Upper lobe of right lung (tissue), 1 donor: ENCODE data around the gene LRRC10. TPM values are rescaled to one million over a fixed set of nuclear protein-coding genes. Genes with fewer than 3 reads are reported as not detected.

ENCODE experiments used
- ATAC-seq: fragments of 200-7000 bp; cut with Tn5 transposase; one replicate; pipeline ENCODE4 v1.9.1; 2020; ENCODE audit warnings: mild to moderate bottlenecking, moderate library complexity
- DNase-seq: peaks from one replicate; pipeline ENCODE4 v3.0.0-alpha.2; 2020
- H3K27ac ChIP-seq: fragments of 200-600 bp; one replicate; pipeline ENCODE4 v1.8.0; 2022
- H3K27me3 ChIP-seq: fragments of 200-600 bp; one replicate; pipeline ENCODE4 v1.8.0; 2022; ENCODE audit warnings: mild to moderate bottlenecking
- H3K36me3 ChIP-seq: fragments of 200-600 bp; one replicate; pipeline ENCODE4 v1.8.0; 2022
- H3K4me1 ChIP-seq: fragments of 200-600 bp; one replicate; pipeline ENCODE4 v1.8.0; 2022
- H3K4me3 ChIP-seq: fragments of 200-600 bp; one replicate; pipeline ENCODE4 v1.8.0; 2022; ENCODE audit warnings: mild to moderate bottlenecking
- H3K9me3 ChIP-seq: fragments of 200-600 bp; one replicate; pipeline ENCODE4 v1.8.0; 2022
- intact Hi-C: fragments of 100-400 bp; cut with DNase I; formaldehyde crosslinking; loops from one replicate; pipeline ENCODE4 v1.11.0; 2022
- total RNA-seq: library from RNA; stranded (reverse); fragmentation: NEBNext Ultra II Directional; extraction: Animal tissue kit (Norgen Biotek cat#: 25700); gene quantifications from one replicate; pipeline ENCODE4 v1.2.1, GENCODE V29; 2021
- TF ChIP-seq, protein P1 (sequence below): fragments of 200-600 bp; IDR thresholded peaks from one replicate; pipeline ENCODE4 v1.8.0; 2022; ENCODE audit warnings: antibody characterized with exemption
- donor health status: DM: no; HTN: yes; CAD: no; lungs with severe emphysema.

LRRC10 gene
- total RNA-seq, 1 donor from 2014 or later = not detected

DNA sequence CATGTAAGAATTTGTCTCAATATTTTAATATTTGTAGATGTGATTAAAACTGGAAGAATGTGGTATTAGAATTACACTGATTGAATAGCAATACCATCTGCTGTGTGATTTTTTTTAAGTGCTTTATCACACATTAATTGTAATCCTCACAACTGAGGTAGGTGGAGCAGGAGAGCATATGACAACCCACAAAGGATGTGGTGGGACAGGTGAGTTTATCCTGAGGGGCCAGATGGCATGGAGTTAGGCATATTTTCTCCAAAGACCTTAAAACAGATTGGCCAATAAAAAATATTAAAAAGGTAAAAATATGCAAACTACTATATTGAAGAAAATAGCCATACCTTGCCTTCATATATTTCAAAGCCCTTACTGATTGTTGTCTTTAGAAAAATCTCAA, 7.8 kb downstream of the LRRC10 start:
- H3K4me3 ChIP-seq = no peak overlapping the region
- H3K4me1 ChIP-seq = no peaks in the 10 kb centered on the region
- intact Hi-C loops = no loop called here
- H3K9me3 ChIP-seq = no peaks in the 10 kb centered on the region
- ATAC-seq (no peak), DNase-seq (no peak)
- peaks cover 55% of the 10 kb centered on the region for H3K36me3 ChIP-seq
- no peak overlapping the region for H3K27ac ChIP-seq
- H3K27me3 ChIP-seq = no peaks in the 10 kb centered on the region
- TF ChIP-seq, protein P1, sequence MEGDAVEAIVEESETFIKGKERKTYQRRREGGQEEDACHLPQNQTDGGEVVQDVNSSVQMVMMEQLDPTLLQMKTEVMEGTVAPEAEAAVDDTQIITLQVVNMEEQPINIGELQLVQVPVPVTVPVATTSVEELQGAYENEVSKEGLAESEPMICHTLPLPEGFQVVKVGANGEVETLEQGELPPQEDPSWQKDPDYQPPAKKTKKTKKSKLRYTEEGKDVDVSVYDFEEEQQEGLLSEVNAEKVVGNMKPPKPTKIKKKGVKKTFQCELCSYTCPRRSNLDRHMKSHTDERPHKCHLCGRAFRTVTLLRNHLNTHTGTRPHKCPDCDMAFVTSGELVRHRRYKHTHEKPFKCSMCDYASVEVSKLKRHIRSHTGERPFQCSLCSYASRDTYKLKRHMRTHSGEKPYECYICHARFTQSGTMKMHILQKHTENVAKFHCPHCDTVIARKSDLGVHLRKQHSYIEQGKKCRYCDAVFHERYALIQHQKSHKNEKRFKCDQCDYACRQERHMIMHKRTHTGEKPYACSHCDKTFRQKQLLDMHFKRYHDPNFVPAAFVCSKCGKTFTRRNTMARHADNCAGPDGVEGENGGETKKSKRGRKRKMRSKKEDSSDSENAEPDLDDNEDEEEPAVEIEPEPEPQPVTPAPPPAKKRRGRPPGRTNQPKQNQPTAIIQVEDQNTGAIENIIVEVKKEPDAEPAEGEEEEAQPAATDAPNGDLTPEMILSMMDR = no peak

DNA sequence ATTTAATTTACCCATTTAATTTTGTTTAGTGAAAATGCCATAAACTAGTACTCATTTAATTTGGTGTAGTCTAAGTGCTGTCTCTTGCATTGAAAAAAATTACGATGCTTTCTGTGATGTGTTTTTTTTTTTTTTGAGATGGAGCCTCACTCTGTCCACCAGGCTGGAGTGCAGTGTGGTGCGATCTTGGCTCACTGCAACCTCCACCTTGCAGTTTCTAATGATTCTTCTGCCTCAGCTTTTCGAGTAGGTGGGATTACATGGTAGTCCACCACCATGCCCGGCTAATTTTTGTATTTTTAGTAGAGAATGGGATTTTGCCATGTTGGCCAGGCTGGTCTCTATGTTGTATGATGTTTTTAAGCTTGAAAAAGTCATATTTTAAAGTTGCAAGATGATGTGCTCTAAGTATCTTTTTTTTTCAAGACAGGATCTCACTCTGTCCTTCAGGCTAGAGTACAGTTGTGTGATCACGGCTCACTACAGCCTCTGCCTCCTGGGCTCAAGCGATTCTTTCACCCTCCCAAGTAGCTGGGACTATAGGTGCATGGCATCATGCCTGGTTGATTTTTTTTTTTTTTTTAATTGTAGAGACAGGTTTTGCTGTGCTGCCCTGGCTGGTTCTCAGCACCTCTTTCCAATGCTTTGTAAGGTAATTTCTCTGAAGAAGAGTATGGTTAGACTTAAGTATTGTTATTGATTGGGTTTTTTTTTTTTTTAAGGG, 8.6 kb downstream of the LRRC10 start:
- no peak overlapping the region for H3K27ac ChIP-seq
- no peaks in the 10 kb centered on the region for H3K4me1 ChIP-seq
- TF ChIP-seq, protein P1 = no peak
- ATAC-seq = no peak
- intact Hi-C loops = no loop called here
- peaks cover 64% of the 10 kb centered on the region for H3K36me3 ChIP-seq
- DNase-seq = no peak
- no peaks in the 10 kb centered on the region for H3K9me3 ChIP-seq
- no peak overlapping the region for H3K4me3 ChIP-seq
- no peaks in the 10 kb centered on the region for H3K27me3 ChIP-seq

DNA sequence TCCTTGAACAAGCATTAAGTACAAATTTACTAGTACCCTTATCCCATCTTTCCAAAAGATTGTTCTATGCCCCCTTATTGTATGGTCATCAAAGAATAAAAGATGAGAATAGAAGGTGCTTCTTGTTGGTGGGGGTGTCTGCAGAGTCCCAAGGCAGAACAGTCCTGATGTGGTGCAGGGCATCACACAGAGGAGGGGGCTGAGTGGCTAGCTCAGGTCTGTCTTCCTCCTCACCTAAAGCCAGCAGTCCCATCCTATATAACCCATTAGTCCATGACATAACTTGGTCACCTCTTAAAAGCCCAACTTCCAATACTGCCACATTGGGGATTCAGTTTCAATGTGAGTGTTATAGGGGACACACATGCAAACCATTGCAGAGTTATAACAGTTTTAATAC, 9.9 kb downstream of the LRRC10 start:
- DNase-seq = no peak
- Histone ChIP-seq H3K9me3 (no peaks in the 10 kb centered on the region), H3K27me3 (no peaks in the 10 kb centered on the region), H3K36me3 (peaks cover 77% of the 10 kb centered on the region), H3K4me3 (no peak overlapping the region), H3K27ac (no peak overlapping the region), H3K4me1 (no peaks in the 10 kb centered on the region)
- intact Hi-C loops = no loop called here
- ATAC-seq = no peak
- TF ChIP-seq, protein P1 = no peak

DNA sequence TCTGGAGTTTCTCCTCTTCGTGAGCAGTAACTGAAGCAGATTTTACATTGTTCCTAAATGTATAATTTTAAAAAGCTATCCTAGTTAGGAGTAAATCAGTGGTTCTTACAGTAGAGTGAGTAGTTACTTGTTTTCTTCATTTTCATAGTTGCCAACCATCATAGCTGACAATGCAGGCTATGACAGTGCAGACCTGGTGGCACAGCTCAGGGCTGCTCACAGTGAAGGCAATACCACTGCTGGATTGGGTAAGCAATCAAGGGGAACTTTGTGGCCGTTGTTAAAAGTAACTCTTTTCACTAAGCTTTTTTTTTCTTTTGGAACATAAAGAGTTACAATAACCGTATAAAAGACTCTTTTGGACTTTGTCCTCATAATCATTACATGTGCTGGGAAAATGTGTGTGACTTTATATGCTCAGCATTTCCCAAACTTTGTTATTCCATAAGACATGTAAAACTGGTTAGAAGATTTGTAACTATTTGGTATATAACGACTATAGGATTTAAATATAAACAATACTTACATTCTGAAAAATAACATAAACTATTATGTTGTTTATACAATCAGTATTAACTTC, 12.4 kb downstream of the LRRC10 start:
- DNase-seq (no peak), ATAC-seq (no peak)
- H3K9me3 ChIP-seq = no peaks in the 10 kb centered on the region
- peaks cover 100% of the 10 kb centered on the region for H3K36me3 ChIP-seq
- no peak overlapping the region for H3K27ac ChIP-seq
- TF ChIP-seq, protein P1 = no peak
- intact Hi-C loops = no loop called here
- H3K4me1 ChIP-seq = no peaks in the 10 kb centered on the region
- H3K27me3 ChIP-seq = no peaks in the 10 kb centered on the region
- H3K4me3 ChIP-seq = no peak overlapping the region

DNA sequence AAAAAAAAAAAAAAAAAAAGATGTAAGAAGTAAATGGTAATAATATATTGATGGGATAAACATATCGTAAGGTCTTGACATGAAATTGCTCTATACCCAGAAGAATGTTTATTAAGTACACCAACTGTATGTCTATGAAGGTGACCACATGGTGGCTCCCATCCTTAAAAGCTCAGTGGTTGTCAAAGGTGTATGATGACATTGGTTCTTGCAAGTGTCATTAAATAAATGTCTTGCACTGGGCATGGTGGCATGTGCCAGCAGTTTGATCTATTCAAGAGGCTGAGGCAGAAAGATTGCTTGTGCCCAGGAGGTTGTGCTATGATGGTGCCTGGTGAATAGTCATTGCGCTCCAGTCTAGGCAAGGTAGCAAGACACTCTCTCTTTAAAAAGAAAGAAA, 15.0 kb downstream of the LRRC10 start:
- Histone ChIP-seq H3K4me3 (no peak overlapping the region), H3K27ac (no peak overlapping the region), H3K9me3 (no peaks in the 10 kb centered on the region), H3K4me1 (no peaks in the 10 kb centered on the region), H3K36me3 (peaks cover 100% of the 10 kb centered on the region), H3K27me3 (no peaks in the 10 kb centered on the region)
- no peak for DNase-seq
- TF ChIP-seq, protein P1 = no peak
- ATAC-seq = no peak
- intact Hi-C loops = no loop called here
